ENCODE results near the gene ARSB. TPM values are rescaled to one million over a fixed set of nuclear protein-coding genes. Genes with fewer than 3 reads are reported as not detected.
"Not testable (repeated sequence)": the region's sequence is repeated elsewhere in the genome, so short reads cannot be mapped to it uniquely, and the experiment has no call there.

Gene ARSB
- total RNA-seq, 6 donors from 2014 or later = 9.8 to 24.1 (median 18.7) TPM

DNA sequence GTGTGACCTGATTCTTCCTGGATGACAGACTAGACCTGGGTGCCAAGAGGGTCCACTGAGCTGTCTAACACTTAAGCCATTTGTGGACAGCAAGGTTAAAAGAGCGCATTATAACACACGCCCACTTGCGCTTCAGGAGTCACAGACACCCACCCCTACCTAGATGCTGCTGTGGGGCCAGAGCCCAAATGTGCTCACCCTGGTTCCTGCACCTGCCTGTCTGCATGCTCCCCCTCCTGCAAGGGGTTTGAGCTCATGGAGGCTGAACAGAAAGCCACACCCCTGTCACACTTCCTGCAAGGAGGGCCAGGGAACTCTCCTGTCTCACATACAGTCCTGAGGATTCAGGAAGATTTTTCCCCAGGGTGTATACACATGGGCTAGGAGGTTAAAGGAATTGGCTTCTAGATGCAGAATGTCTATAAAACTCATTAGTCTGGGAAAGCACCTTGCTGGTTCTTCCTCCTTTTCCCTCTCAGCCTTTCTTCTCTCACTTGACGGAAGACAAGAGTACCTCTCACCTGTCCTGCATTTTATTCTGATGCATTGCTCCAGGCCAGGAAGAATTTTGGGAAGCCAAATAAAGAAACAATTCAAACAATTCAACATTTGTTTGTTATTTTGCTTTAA is 249.2 kb downstream of the ARSB start:
- Histone ChIP-seq H3K4me1 (no peaks in the 10 kb centered on the region), H3K4me3 (no peak overlapping the region), H3K9me3 (no peaks in the 10 kb centered on the region), H3K36me3 (no peaks in the 10 kb centered on the region), H3K27ac (no peak overlapping the region), H3K27me3 (no peaks in the 10 kb centered on the region)
- no peak for DNase-seq
- 93 to 95% methylated on average over 4 of the region's 4 CpGs for WGBS, 2 donors
- TF ChIP-seq, protein P1, sequence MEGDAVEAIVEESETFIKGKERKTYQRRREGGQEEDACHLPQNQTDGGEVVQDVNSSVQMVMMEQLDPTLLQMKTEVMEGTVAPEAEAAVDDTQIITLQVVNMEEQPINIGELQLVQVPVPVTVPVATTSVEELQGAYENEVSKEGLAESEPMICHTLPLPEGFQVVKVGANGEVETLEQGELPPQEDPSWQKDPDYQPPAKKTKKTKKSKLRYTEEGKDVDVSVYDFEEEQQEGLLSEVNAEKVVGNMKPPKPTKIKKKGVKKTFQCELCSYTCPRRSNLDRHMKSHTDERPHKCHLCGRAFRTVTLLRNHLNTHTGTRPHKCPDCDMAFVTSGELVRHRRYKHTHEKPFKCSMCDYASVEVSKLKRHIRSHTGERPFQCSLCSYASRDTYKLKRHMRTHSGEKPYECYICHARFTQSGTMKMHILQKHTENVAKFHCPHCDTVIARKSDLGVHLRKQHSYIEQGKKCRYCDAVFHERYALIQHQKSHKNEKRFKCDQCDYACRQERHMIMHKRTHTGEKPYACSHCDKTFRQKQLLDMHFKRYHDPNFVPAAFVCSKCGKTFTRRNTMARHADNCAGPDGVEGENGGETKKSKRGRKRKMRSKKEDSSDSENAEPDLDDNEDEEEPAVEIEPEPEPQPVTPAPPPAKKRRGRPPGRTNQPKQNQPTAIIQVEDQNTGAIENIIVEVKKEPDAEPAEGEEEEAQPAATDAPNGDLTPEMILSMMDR (IDR thresholded peaks at IDR 0.05) = no peak
- TF ChIP-seq EP300 (IDR thresholded peaks at IDR 0.05) (no peak), POLR2AphosphoS5 (IDR thresholded peaks at IDR 0.05) (no peak), POLR2A (IDR thresholded peaks at IDR 0.05) (no peak)
- no peak for ATAC-seq (ENCODE audit: low FRiP score in 2 of 2)

DNA sequence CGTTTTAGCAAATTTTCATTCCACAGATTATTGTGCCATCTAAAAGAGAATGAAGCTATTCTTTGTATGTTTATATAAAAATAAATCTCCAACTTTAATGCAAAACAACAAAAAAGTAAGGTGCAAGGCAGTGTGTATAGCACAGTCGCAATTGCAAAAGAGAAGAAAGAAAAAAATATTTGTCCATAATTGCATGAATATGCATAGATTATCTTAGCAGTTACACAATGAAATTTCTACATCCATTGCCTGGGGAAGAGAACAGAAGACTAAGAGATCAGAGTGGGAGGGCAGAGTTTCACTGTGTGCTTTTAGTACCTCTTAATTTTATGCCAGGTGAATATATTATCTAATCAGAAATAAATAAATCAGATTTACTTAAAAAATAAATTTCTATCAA is 250.2 kb downstream of the ARSB start:
- ATAC-seq (ENCODE audit: low FRiP score in 2 of 2) = no peak
- no peaks in the 10 kb centered on the region for H3K4me1 ChIP-seq
- H3K9me3 ChIP-seq = no peaks in the 10 kb centered on the region
- TF ChIP-seq POLR2AphosphoS5 (IDR thresholded peaks at IDR 0.05) (no peak), EP300 (IDR thresholded peaks at IDR 0.05) (no peak), POLR2A (IDR thresholded peaks at IDR 0.05) (no peak)
- TF ChIP-seq, protein P1 (IDR thresholded peaks at IDR 0.05) = no peak
- H3K36me3 ChIP-seq = no peaks in the 10 kb centered on the region
- H3K4me3 ChIP-seq = no peak overlapping the region
- no peak for DNase-seq
- H3K27ac ChIP-seq = no peak overlapping the region
- no peaks in the 10 kb centered on the region for H3K27me3 ChIP-seq
- WGBS, 2 donors = 95% methylated on average over 2 of the region's 2 CpGs

DNA sequence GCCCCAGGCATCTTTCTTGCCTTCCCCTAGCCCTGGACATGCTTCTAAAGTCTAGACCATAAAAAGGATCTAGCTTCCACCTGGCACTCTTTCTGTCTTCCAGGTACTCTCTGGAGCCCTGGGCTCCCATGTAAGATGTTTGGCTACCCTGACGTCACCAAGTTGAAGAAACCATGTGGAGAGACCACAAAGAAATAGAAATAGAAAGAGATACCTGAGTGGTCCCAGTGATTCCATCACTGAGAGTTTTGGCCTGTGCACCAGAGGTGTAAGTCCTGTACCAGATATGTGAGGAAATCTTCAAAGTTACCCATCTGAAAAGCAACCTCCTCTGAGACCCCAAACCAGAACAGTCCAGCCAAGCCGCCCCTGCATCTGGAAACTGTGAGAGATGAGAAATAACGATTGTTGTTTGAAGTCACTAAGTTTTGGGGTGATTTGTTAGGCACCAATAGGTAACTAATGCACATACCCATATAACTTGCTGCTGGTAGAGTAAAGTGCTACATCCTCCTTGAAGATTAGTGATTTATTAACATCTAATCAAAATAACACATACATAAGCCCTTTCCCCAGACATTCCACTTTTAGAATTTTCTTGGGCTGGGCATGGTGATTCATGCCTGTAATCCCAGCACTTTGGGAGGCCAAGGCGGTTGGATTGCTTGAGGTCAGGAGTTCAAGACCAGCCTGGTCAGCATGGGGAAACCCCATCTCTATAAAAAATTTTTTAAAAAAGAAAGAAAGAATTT is 250.8 kb downstream of the ARSB start:
- no peak for TF ChIP-seq POLR2AphosphoS5 (IDR thresholded peaks at IDR 0.05)
- no peak for TF ChIP-seq EP300 (IDR thresholded peaks at IDR 0.05)
- TF ChIP-seq POLR2A (IDR thresholded peaks at IDR 0.05) = no peak
- TF ChIP-seq, protein P1 (IDR thresholded peaks at IDR 0.05) = no peak
- Histone ChIP-seq H3K4me1 (no peaks in the 10 kb centered on the region), H3K9me3 (no peaks in the 10 kb centered on the region), H3K4me3 (no peak overlapping the region), H3K36me3 (no peaks in the 10 kb centered on the region), H3K27ac (no peak overlapping the region), H3K27me3 (no peaks in the 10 kb centered on the region)
- 86 to 91% methylated on average over 4 of the region's 4 CpGs for WGBS, 2 donors
- DNase-seq (no peak), ATAC-seq (ENCODE audit: low FRiP score in 2 of 2) (no peak)

DNA sequence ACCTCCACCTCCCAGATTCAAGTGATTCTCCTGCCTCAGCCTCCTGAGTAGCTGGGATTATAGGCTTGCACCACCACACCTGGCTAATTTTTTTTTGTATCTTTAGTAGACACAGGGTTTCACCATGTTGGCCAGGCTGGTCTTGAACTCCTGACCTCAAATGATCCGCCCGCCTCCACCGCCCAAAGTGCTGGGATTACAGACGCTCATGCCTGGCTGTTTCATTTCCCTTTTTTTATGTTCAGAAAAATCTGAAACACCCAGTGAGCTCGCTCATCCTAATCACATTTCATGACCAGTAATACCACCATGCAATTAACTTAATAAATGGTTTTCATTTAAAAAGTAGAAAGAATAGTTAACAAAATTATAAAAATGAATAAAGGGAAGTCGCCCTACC is 252.4 kb downstream of the ARSB start:
- H3K9me3 ChIP-seq; H3K36me3 ChIP-seq; DNase-seq; ATAC-seq (ENCODE audit: low FRiP score in 2 of 2); H3K4me3 ChIP-seq; H3K27me3 ChIP-seq; H3K4me1 ChIP-seq; H3K27ac ChIP-seq: not testable (repeated sequence)
- WGBS, 2 donors = 83 to 92% methylated on average over 6 of the region's 6 CpGs

DNA sequence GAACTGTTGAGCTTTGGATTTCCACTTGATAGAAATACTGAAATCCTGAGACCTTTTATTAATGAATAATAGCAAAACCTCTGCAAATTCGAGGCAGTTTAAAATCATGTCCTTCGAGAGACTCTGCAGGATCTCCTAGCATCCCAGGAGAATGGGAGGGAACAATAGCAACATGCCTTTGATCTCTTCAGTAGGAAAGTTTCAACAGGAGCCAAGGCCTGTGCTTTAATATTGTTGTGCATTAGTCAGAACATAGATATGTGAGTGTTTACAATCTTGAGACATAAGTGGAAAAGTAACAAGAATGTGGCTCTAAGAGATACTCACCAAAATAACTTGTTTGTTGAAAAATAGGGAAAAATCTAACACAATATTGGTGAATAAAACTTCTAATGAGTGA is 253.2 kb downstream of the ARSB start:
- 51 to 54% methylated on average over 2 of the region's 2 CpGs for WGBS, 2 donors
- no peak for DNase-seq
- no peaks in the 10 kb centered on the region for H3K36me3 ChIP-seq
- no peak overlapping the region for H3K4me3 ChIP-seq
- ATAC-seq (ENCODE audit: low FRiP score in 2 of 2) = peak in 1 of 2 donors; percentile 36
- TF ChIP-seq EP300 (IDR thresholded peaks at IDR 0.05) = no peak
- H3K27me3 ChIP-seq = no peaks in the 10 kb centered on the region
- no peaks in the 10 kb centered on the region for H3K9me3 ChIP-seq
- no peaks in the 10 kb centered on the region for H3K4me1 ChIP-seq
- H3K27ac ChIP-seq = no peak overlapping the region

All from upper lobe of left lung (tissue), 6 donors.